HG02852 (cell line): ENCODE measurements around the gene TMEM222.

Source experiments
- ATAC-seq: cut with Tn5 transposase; IDR thresholded peaks from one replicate; pipeline ENCODE4 v1.9.1; 2021; ENCODE audit warnings: mild to moderate bottlenecking, moderate library complexity; ENCODE audit not compliant: unreplicated experiment

Gene TMEM222

GRCh38 chr1:27341525-27342252, 19.7 kb downstream of the TMEM222 start, which contains the start of gene SYTL1:
SYTL1 (plus strand) TSS chr1:27342022; CDS start chr1:27345335, 3,313 bp downstream.
- ATAC-seq, result no peak

- no peak for ATAC-seq
Observed at GRCh38 chr1:27342391-27342777, 20.4 kb downstream of the TMEM222 start.

GRCh38 chr1:27342778-27343638, 21.0 kb downstream of the TMEM222 start:
- ATAC-seq, result no peak

GRCh38 chr1:27343639-27344025, 21.7 kb downstream of the TMEM222 start:
- ATAC-seq, result no peak

- ATAC-seq, result no peak
Observed at GRCh38 chr1:27345272-27345671, 23.3 kb downstream of the TMEM222 start.

- no peak for ATAC-seq
Observed at GRCh38 chr1:27346357-27346756, 24.4 kb downstream of the TMEM222 start.

- no peak for ATAC-seq
Observed at GRCh38 chr1:27346991-27347624, 25.1 kb downstream of the TMEM222 start.

GRCh38 chr1:27348861-27349783, 27.2 kb downstream of the TMEM222 start:
- no peak for ATAC-seq

GRCh38 chr1:27349784-27350662, 28.1 kb downstream of the TMEM222 start:
- ATAC-seq, result no peak

- ATAC-seq, result no peak
Observed at GRCh38 chr1:27350663-27351540, 28.9 kb downstream of the TMEM222 start.

GRCh38 chr1:27351541-27352107, 29.7 kb downstream of the TMEM222 start:
- ATAC-seq, result no peak

- ATAC-seq, result no peak
Observed at GRCh38 chr1:27353166-27353565, 31.2 kb downstream of the TMEM222 start.

- ATAC-seq, result no peak
Observed at GRCh38 chr1:27353629-27354028, 31.7 kb downstream of the TMEM222 start.

GRCh38 chr1:27355683-27356082, 33.7 kb downstream of the TMEM222 start:
- no peak for ATAC-seq

GRCh38 chr1:27356277-27356618, 34.3 kb downstream of the TMEM222 start:
- ATAC-seq, result no peak

GRCh38 chr1:27356619-27357280, 34.8 kb downstream of the TMEM222 start:
- ATAC-seq, result no peak

- ATAC-seq, result no peak
Observed at GRCh38 chr1:27357281-27358037, 35.5 kb downstream of the TMEM222 start.
